Activated T-helper 9 cell treated with anti-CD3 and anti-CD28 coated beads, Interleukin-2, amount 50 U/mL, for 16 hours (primary cell): ENCODE results near the gene PLSCR1.
"Not testable (repeated sequence)": the region's sequence is repeated elsewhere in the genome, so short reads cannot be mapped to it uniquely, and the experiment has no call there.

Source experiments
- DNase-seq: peaks from one replicate; pipeline ENCODE4 v3.0.0-alpha.2; 2020; ENCODE audit warnings: low read depth

PLSCR1 gene

DNA sequence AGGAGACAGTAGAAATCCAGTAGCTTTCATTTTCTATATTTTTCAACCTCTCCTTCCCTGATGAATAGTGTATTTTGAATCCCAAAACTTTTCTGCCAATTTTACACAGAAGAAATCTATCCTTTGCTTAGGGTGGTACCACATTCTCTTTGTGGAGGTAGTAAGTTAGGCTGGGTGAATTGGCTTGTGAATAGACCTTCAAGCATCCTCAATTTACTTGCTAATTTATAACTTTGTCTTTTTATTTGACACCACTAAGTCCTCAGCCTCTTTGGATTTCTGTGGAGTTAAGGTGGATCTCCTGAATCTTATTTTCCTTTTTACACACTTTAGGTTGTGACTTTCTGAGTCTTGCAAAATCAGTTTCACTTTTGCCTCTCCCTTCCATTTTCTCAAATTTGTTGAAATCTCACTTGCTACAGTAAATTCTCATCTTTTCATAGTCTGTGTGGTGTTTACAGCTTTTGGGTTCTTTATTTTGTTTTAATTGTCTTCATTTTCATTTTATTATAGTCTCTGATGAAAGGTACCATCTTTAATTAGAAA is 5.7 kb upstream of the PLSCR1 start:
- no peak for DNase-seq

DNA sequence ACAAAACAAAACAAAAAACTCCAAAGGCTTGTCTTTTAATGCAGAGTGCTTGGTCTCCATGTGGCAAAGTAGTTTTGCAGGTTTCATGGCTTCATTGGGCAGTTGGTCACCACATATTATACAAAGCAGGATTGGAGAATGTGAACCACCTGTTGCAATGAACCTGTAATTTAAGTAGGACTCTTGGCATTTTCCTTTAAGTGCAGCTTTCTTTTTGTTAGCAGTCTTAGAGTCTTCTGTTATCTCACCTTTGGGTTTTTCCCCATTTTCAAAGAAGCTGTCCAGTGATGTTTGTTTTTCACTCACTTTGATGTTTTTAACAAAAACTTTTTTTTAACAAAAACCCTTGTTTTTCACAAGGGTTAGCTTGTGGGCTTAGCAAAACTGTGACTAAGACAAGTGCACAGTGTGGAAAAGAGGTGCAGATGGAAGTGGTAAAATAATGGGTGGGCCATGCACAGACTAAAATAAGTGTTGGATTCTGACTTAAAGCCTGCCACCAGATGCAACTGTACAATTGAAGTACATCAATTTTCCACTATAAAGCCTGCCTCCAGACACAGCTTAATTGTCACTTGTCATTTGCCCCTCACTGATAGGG is 2.9 kb upstream of the PLSCR1 start:
- no peak for DNase-seq

DNA sequence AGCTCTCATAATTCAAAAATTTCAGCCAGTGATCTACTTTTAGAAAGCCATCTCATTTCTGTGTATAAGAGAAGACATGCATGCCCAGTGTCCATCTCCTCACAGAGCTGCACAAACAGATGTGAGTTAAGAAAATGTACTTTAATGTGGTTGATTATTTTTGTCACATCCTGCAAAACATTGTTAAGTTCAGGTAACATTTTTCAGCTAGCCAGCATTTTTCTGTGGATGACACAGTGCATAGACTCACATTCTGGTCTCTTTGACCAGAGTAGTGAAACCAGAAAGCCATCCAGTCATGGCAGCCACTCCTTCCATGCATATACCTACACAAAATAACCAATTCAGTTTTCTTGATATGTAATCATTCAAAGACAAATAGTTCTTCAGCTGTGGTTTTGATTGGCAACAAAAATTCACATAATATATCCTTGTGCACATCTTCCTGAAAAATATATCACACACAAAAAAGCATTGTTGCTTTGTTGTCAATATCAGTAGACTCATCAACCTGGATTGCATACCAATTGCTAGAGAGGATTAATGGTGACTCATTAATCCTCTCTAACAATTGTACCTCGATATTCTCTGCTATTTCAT is 2.1 kb upstream of the PLSCR1 start:
- DNase-seq: no peak

DNA sequence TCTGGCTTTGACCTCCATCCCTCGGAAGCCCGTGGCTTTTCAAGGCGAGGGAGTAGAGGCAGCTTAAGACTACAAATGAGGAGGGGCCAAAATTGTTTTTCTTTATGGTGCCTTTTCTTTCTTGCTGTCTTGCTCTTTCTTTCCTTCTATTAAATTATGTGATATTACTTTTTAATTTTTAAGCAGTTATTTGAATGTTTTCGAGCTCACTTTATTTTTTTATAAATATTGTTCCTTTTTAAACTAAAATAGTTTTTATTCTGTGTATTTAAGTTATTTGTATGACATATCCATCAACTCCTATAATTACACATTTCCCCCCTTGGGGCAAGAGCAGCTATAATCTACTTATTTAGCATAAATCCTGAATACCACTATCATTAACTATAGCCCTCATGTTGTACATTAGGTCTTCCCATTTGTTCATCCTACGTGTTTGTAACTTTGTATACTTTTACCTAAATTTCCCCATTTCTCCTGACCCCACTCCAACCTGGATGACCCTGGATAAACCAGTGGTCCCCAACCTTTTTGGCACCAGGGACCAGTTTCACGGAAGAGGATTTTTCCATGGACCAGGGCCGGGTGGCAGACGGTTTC is 622 bp upstream of the PLSCR1 start:
- no peak for DNase-seq

DNA sequence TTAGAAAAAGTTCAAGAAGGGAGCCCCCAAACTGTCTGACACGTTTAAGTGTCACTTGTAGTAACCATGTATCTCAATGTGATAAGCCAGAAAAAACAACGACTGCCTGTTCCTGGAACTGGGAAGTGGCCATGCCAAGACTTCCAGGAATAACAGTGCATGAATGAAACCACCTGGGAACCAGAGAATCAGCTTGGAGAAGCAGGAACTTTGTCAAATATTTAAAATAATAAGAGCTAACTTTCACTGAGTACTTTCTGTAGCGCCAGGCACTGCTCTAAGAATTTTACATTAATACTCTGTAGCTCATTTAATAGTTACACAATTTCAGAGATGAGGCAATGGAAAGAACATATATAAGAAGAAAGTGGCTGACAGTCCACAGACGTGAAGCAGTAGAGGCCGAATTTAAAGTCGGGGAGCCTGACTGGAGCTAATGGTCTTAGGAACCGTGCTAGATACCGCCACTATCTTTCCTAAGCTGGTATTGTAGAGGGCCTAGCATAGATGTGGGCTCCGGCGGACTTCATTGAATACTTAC is 876 bp downstream of the PLSCR1 start:
- DNase-seq: no peak

DNA sequence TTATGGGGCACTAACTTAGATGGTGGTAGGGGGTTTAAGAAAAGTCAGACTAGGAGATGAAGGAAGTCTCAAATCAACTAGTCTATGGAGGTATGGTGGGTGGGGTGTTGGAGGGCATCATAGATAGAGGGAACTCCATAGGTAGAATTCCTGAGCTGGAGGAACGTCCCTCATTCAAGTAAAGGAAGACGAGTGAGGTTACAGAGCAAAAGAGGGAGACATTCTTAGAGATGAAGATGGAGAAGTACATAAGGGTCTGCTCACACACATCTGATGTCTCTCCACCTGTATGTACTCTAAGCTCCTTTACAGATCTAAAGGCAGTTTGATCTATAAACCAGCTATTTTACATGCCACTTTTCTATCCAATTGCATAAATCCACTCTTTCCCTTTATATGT is 1.4 kb downstream of the PLSCR1 start:
- DNase-seq: no peak

DNA sequence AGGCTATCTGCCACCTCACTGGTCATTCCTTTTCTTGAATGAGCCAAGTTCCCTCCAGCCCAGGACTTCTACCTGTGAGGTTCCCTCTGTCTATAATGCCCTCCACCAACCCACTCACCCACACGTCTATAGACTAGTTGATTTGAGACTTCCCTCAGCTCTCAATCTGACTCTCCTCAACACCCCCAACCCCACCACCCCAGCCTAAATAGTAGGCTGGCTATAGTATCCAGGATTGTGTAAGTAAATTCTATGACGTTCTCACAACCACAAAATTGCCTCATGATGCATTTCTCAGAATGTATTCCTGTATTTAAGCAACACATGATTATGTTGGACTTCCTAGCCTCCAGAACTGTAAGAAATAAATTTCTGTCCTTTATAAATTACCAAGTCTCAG is 2.2 kb downstream of the PLSCR1 start:
- DNase-seq: no peak

DNA sequence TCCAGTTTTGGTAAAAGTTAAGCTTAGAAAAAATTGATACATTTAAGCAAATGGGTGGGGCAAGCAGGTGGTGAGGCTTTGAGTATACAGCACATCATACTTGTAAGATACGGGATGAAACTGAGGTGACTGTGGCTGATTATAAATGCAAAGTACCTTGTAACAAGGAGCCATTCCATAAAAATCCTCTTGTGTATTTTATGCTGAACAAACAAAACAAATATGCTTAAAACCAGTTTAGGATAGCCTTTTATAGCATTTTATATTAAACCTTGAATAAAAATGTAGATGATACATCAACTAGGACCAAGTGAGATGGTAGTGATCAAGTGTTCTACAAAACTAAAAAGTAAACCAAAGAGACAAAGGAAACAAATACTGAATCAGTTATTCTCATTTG is 3.4 kb downstream of the PLSCR1 start:
- DNase-seq: no peak

DNA sequence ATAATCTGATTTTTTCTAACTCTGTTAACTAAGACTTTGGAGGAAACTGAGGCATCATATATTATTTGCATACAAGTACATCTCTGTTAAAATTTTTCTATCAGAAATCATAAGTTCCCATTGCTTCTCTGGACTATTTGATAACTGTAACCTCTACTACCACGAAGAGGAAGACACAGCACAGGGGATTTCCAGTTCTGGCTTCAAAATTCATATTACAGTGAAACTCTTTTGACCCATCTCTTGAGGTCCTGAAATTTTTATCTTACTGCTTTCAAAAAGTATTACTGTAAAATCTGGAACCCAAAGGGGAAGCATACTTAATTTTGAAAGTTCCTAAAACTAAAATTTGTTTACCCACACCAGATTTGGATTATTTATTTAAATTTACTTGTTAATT is 4.2 kb downstream of the PLSCR1 start:
- no peak for DNase-seq

DNA sequence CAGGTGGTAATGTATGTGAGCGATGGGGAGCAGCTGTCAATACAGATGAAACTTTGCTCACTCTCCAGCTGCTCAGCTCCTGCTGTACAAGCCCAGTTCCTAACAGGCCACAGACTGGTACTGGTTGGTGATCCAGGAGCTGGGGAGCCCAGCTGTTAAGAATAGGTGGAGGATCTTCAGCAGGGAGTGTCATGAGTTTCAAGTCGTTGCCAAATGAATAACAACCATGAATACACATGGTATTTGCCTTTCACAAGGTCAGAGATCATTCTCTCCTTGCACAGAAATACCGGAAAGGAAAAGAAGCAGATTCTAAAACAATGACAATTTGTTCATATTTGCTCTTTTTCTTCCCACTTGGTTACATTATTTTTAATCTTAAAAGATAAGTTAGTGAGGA is 5.1 kb downstream of the PLSCR1 start:
- no peak for DNase-seq

DNA sequence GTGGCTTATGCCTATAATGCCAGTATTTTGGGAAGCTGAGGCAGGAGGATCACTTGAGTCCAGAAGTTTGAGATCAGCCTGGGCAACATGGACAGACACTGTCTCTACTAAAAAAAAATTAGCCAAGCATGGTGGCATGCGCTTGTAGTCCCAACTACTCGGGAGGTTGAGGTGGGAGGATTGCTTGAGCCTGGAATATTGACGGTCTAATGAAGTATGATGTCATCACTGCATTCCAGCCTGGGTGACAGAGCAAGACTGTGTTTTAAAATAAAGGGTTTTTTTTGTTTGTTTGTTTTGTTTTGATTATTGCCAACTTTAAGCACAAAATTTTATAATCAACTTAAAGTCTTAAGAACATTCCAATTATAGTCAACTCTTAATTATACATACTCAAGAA is 6.8 kb downstream of the PLSCR1 start:
- DNase-seq: no peak

DNA sequence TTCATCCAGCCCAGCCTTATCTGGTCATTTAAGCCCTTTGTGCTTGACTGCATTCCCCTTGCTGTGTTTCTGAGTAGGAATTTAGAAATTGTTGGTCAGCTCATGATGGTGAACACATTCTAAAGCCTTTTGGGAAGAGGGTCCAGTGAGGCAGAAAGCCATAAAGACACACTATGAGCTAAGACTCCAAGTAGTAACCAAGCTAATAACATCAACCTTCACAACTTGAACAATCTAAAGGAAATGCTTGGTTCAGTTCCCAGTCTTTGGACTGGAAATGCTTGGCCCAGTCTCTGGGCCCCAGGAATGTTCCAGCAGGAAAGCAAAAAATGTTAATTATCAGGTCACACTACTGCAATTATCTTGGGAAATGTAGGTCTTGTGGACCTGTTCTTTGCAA is 7.7 kb downstream of the PLSCR1 start:
- DNase-seq: no peak

DNA sequence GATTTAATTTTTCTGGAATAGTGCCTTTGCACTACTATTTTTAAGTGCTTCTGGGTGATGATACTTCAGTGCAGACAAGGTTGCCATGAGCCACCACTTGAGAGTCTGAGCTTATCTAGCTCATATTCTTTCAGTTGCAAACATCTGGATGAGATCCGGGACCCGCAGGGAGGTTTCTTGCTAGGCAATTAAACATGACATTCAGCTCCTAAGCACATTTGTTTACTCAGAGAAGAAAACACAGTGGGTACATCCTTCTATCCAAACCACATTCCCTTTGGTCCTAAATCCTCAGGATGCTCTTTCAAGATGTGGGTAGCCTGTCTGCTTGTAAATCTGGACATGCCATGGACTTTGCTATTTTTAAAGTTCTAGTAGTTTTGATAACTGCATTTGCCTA is 12.0 kb downstream of the PLSCR1 start:
- DNase-seq: no peak

DNA sequence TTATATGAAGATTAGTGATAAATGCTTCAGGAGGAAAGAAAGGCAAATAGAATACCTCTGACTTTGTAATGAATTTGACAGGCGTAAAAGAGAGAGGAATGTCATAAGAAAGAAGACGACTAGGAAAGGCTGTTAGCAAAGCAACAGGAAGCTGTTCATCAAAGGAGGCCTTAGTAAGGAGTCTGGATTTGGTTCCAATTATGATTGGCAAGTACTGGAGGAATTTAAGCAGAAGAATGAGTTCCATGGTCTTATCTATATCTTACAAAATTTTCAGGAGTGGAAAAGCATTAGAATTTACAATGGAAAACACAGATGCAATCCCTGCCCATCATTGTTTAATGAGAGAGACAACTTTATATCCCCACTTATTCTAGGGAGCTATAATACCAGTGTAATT is 13.8 kb downstream of the PLSCR1 start:
- no peak for DNase-seq

DNA sequence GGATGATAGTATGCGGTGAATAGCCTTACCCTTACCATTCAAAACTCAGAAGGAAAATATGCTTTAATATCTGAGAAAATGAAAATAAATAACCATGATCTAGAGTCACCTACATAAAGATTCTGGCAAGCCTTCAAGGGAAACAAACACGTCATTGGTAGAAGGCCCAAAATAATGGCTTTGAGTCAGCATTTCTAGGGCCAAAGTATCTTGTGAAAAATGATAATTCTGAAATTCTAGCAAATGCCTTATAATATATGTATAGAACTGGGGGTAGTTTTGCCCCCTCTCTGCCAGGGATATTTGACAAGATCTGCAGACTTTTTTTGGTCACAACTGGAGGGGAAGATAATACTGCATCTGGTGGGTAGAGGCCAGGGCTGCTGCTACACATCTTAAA is 15.4 kb downstream of the PLSCR1 start:
- DNase-seq: no peak

DNA sequence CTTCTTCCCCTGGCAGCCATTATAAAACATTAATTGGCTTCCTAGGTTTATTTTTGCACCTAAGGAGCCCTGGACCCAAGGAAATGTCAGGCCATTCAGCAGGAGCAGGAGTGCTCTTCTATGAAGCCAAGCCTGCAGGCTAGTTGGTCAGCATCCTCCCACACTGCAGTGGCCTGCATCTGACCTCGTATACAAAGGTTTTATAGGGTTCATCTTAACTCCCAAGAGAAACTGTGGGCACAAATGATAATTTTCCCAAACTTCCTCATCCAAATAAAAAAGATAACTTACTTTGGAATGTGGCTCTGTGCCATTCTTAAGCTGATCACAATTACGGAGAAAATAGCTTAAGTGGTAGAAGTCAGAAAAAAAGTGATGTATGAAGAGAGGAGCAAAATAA is 19.4 kb downstream of the PLSCR1 start:
- no peak for DNase-seq

DNA sequence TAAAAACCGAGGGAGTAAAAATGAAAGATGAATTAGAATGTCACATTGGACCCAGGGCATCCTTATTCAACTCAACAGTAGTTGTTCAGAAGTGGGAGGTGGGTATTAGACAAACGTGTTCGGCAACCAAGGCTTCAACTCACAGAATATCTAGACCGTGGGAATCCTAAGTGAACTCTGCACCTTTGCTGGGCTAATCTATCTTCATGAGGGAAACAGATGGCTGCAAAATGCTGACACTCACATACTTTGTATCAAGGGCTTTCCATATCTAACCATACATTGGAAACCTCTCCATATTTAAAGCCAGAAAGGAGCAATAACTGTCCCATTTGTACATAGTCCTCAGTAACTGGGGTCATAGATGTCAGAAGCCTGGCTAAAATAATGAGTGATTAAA is 20.9 kb downstream of the PLSCR1 start:
- DNase-seq: no peak

DNA sequence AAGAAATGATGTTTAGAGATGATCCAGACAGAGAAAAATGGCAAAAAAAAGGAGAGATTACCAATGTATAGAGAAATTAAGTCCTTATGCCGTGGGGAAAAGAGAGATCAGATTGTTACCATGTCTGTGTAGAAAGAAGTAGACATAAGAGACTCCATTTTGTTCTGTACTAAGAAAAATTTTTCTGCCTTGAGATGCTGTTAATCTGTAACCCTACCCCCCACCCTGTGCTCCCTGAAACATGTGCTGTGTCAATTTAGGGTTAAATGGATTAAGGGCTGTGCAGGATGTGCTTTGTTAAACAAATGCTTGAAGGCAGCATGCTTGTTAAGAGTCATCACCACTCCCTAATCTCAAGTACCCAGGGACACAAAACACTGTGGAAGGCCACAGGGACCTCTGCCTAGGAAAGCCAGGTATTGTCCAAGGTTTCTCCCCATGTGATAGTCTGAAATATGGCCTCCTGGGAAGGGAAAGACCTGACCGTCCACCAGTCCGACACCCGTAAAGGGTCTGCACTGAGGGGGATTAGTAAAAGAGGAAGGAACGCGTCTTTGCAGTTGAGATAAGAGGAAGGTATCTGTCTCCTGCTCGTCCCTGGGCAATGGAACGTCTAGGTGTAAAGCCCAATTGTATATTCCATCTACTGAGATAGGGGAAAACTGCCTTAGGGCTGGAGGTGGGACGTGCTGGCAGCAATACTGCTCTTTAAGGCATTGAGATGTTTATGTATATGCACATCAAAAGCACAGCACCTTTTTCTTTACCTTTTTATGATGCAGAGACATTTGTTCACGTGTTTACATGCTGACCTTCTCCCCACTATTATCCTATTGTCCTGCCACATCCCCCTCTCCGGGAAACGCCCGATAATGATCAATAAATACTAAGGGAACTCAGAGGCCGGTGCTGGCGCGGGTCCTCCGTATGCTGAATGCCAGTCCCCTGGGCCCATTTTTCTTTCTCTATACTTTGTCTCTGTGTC is 21.9 kb downstream of the PLSCR1 start:
- DNase-seq: not testable (repeated sequence)

DNA sequence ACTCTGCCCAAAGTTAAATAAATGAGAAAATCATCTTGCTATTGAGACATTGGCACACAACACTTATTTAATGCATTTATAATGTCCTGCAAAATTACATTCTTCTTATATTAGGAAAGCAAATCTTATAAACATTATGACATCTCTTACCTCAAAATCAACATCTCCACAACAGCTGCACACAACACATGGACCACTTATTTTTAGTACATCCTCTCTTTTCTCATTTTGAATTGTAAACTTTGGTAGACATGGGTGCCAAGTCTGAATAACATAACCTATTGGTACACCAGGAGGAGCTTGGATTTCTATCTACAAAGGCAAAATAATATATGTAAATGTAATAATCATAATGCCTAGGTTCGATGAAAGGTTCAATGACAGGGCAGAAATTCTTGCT is 23.0 kb downstream of the PLSCR1 start:
- no peak for DNase-seq

DNA sequence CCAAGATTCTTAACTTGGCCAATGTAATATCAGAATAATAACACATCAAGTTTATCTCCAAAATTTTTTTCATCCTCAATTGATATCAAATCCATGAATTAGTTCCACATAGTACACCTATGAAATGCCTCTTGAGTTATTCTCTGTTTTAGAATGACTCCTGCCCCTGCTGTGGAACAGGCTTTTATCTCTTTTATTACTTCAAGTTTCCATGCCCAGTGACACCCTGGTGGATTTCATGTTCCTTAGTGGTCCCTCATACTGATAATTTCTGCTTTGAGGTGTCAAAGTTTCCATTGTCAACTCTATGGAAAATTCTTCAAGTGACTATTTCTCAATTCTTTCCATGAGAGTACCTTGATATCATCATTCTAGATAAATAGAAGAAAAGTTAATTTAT is 24.6 kb downstream of the PLSCR1 start:
- DNase-seq: no peak

DNA sequence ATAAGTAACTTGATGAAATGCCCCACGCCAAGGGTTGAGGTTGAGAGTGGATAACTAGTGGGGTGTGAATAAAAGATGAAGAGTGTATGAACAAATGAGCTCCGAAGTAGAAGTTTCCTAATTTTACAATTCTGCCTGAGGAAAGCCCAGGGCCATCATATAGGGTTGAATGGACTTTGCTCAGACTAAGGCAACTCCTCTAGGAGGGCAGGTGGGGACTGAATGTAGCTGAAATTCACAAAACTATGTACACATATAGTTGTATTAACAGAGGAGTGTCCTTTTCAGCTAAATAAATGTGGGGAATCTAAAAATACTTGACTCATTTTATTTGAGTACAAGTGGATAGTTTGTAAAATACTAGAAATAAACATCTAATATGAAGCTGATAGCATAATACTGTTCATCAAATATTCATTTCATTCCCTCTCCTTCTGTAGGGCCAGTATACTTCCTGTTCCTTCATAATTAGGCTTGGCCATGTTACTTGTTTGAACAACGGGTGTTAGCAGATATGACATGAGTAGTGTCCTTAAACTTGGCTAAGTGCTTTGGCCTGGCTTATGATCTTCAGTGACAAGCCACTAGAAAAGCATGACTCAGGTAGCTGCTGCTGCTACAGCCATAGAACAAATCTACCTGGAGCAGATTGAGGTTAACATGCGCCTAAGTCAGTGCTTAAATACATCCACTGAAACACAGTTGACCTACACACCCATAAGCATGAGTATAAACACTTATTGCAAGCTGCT is 26.5 kb downstream of the PLSCR1 start:
- DNase-seq: no peak
